PC-9 (cell line): Measurements from ENCODE around the gene NME7.

Experiments used
- CTCF ChIP-seq: fragments of 200-600 bp; sonication (generic); conservative IDR thresholded peaks from 2 replicates; pipeline ENCODE4 v1.6.1; 2017; ENCODE audit warnings: mixed run types, antibody characterized with exemption, mild to moderate bottlenecking, moderate library complexity
- EZH2 ChIP-seq: fragments of 200-600 bp; sonication (generic); IDR thresholded peaks from 2 replicates; pipeline ENCODE4 v1.8.0; 2017; ENCODE audit warnings: antibody characterized with exemption, low read depth

DNA sequence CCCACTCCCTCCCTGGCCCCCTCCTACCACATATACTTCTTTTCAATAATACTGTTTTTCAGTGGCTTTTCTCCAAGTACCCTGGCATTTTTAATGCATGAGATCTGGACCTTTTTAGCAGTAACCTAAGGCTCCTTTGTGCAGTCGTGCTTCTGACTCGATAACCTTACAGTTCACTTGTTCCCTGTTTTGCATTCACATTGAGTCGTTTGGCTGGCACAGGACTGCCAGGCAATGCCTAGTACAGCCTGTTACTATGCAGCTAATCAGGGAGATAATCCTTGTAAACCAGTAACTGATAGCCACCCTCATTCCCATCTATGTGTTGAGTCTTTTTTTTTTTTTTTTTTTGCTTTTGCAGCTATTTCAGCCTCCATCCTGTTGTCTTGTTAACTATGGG is 257.4 kb downstream of the NME7 start:
- TF ChIP-seq CTCF (no peak), EZH2 (no peak)
